ENCODE results near the gene GRIK4.

GRCh38 chr11:120681434-120682331 is 170.1 kb downstream of the GRIK4 start:
- TF ChIP-seq CTCF (conservative IDR thresholded peaks at IDR 0.05) (no peak), EZH2 (IDR thresholded peaks at IDR 0.05; ENCODE audit: low read depth) (0 out of 2 replicates have a peak, but pooled peaks have one; percentile 64)
